ENCODE measurements around the gene STAT5A. TPM values are rescaled to one million over a fixed set of nuclear protein-coding genes. Genes with fewer than 3 reads are reported as not detected.

The STAT5A gene
- total and polyA plus RNA-seq, 9 of the 15 experiments (the other 6 are each of a cell fraction or from before 2014, with no cell fraction given): 79.9 to 415 (median 196) TPM

DNA sequence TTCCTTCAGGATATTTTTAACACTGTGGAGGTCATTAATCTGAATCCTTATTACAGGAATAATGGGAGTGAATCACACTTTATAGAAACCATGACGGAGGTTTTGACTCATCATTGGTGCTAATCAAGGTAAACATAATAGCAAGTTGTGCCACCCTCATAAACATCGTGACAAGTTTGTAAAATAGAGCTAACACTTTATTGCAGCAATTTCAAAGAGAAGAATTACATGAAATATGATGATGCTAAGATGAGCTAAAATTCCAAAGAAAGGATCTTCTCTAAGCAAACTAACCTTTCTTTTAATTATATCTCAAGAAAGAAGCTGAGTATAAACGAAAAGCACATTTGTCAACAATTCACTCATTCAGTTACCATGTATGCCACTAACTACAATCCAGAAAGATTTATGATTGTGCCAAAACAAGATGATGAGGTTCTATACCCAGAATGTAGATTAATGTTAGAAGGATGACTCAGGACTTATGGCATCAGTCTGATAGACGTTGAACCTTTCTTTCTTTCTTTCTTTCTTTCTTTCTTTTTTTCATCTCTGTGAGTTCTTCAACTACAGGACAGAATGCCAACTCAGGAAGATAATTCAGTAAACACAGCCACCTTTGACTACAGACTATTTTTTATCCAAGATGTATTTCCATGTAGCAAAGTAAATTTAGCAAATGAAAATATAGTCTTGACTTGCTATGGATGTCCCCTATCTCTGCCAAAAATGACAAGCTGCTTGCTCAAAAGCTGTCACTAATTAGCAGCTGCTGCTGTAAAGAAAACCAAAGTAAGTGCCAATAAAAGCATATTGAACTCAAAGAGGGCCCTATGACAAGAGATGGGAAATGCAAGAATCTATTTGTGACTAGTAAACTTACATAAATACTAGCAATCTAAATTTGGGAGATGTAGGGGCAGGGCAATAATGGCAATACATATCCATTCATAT, 35.4 kb upstream of the STAT5A start (continued):
- TF ChIP-seq, protein P1, sequence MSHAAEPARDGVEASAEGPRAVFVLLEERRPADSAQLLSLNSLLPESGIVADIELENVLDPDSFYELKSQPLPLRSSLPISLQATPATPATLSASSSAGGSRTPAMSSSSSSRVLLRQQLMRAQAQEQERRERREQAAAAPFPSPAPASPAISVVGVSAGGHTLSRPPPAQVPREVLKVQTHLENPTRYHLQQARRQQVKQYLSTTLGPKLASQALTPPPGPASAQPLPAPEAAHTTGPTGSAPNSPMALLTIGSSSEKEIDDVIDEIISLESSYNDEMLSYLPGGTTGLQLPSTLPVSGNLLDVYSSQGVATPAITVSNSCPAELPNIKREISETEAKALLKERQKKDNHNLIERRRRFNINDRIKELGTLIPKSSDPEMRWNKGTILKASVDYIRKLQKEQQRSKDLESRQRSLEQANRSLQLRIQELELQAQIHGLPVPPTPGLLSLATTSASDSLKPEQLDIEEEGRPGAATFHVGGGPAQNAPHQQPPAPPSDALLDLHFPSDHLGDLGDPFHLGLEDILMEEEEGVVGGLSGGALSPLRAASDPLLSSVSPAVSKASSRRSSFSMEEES (CRISPR knock-in tag; IDR thresholded peaks at IDR 0.05): no peak
- no peak for TF ChIP-seq ZFX (CRISPR knock-in tag; IDR thresholded peaks at IDR 0.05)
- TF ChIP-seq, protein P2, sequence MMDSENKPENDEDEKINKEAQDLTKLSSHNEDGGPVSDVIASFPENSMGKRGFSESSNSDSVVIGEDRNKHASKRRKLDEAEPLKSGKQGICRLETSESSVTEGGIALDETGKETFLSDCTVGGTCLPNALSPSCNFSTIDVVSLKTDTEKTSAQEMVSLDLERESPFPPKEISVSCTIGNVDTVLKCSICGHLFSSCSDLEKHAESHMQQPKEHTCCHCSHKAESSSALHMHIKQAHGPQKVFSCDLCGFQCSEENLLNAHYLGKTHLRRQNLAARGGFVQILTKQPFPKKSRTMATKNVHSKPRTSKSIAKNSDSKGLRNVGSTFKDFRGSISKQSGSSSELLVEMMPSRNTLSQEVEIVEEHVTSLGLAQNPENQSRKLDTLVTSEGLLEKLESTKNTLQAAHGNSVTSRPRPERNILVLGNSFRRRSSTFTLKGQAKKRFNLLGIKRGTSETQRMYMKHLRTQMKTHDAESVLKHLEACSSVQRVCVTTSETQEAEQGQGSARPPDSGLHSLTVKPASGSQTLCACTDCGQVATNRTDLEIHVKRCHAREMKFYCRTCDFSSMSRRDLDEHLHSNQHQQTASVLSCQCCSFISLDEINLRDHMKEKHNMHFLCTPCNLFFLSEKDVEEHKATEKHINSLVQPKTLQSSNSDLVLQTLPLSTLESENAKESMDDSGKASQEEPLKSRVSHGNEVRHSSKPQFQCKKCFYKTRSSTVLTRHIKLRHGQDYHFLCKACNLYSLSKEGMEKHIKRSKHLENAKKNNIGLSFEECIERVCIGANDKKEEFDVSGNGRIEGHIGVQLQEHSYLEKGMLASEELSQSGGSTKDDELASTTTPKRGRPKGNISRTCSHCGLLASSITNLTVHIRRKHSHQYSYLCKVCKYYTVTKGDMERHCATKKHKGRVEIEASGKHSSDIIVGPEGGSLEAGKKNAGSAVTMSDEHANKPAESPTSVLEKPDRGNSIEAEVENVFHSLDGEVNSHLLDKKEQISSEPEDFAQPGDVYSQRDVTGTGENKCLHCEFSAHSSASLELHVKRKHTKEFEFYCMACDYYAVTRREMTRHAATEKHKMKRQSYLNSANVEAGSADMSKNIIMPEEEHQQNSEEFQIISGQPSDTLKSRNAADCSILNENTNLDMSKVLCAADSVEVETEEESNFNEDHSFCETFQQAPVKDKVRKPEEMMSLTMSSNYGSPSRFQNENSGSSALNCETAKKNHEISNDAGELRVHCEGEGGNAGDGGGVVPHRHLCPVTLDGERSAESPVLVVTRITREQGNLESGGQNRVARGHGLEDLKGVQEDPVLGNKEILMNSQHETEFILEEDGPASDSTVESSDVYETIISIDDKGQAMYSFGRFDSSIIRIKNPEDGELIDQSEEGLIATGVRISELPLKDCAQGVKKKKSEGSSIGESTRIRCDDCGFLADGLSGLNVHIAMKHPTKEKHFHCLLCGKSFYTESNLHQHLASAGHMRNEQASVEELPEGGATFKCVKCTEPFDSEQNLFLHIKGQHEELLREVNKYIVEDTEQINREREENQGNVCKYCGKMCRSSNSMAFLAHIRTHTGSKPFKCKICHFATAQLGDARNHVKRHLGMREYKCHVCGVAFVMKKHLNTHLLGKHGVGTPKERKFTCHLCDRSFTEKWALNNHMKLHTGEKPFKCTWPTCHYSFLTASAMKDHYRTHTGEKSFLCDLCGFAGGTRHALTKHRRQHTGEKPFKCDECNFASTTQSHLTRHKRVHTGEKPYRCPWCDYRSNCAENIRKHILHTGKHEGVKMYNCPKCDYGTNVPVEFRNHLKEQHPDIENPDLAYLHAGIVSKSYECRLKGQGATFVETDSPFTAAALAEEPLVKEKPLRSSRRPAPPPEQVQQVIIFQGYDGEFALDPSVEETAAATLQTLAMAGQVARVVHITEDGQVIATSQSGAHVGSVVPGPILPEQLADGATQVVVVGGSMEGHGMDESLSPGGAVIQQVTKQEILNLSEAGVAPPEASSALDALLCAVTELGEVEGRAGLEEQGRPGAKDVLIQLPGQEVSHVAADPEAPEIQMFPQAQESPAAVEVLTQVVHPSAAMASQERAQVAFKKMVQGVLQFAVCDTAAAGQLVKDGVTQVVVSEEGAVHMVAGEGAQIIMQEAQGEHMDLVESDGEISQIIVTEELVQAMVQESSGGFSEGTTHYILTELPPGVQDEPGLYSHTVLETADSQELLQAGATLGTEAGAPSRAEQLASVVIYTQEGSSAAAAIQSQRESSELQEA (IDR thresholded peaks at IDR 0.05; ENCODE audit: low read depth): no peak
- no peak for TF ChIP-seq MEF2D (tag; conservative IDR thresholded peaks at IDR 0.05; ENCODE audit: low read depth)
- TF ChIP-seq SREBF1 (IDR thresholded peaks at IDR 0.05; ENCODE audit: borderline replicate concordance, low read depth, low read length): no peak
- TF ChIP-seq, protein P3, sequence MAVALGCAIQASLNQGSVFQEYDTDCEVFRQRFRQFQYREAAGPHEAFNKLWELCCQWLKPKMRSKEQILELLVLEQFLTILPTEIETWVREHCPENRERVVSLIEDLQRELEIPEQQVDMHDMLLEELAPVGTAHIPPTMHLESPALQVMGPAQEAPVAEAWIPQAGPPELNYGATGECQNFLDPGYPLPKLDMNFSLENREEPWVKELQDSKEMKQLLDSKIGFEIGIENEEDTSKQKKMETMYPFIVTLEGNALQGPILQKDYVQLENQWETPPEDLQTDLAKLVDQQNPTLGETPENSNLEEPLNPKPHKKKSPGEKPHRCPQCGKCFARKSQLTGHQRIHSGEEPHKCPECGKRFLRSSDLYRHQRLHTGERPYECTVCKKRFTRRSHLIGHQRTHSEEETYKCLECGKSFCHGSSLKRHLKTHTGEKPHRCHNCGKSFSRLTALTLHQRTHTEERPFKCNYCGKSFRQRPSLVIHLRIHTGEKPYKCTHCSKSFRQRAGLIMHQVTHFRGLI (CRISPR knock-in tag; IDR thresholded peaks at IDR 0.05): no peak
- TF ChIP-seq LARP7 (IDR thresholded peaks at IDR 0.05): no peak
- TF ChIP-seq, protein P4, sequence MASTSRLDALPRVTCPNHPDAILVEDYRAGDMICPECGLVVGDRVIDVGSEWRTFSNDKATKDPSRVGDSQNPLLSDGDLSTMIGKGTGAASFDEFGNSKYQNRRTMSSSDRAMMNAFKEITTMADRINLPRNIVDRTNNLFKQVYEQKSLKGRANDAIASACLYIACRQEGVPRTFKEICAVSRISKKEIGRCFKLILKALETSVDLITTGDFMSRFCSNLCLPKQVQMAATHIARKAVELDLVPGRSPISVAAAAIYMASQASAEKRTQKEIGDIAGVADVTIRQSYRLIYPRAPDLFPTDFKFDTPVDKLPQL (IDR thresholded peaks at IDR 0.05; ENCODE audit: extremely low read depth, insufficient read length): no peak
- no peak for TF ChIP-seq ZNF134 (CRISPR knock-in tag; conservative IDR thresholded peaks at IDR 0.05)
- TF ChIP-seq NFE2 (IDR thresholded peaks at IDR 0.05; ENCODE audit: low read depth): peak; percentile 87
- TF ChIP-seq, protein P5, sequence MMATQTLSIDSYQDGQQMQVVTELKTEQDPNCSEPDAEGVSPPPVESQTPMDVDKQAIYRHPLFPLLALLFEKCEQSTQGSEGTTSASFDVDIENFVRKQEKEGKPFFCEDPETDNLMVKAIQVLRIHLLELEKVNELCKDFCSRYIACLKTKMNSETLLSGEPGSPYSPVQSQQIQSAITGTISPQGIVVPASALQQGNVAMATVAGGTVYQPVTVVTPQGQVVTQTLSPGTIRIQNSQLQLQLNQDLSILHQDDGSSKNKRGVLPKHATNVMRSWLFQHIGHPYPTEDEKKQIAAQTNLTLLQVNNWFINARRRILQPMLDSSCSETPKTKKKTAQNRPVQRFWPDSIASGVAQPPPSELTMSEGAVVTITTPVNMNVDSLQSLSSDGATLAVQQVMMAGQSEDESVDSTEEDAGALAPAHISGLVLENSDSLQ (IDR thresholded peaks at IDR 0.05): peak; percentile 77
- TF ChIP-seq POLR2AphosphoS5 (IDR thresholded peaks at IDR 0.05; ENCODE audit: control insufficient read depth, insufficient read depth, low read depth, low read length): no peak

All from K562 (cell line).